Measurements from ENCODE around the gene RNF123.
A peak's percentile ranks its signal among the peaks of the same experiment; 100 is the strongest.

The RNF123 gene

GRCh38 chr3:49703443-49703927, 14.1 kb downstream of the RNF123 start:
- DNase-seq (ENCODE audit: low spot score) = peak; percentile 40

- DNase-seq (ENCODE audit: low spot score) = no peak
These were observed 14.6 kb downstream of the RNF123 start for GRCh38 chr3:49703956-49704355.

- no peak for DNase-seq (ENCODE audit: low spot score)
These were observed 15.3 kb downstream of the RNF123 start for GRCh38 chr3:49704629-49705028.

- DNase-seq (ENCODE audit: low spot score) = no peak
These were observed 16.1 kb downstream of the RNF123 start for GRCh38 chr3:49705390-49705960.

GRCh38 chr3:49706456-49707112, 17.2 kb downstream of the RNF123 start:
- DNase-seq (ENCODE audit: low spot score) = no peak

- no peak for DNase-seq (ENCODE audit: low spot score)
These were observed 17.7 kb downstream of the RNF123 start for GRCh38 chr3:49707113-49707480.

GRCh38 chr3:49709852-49710251, 20.5 kb downstream of the RNF123 start:
- DNase-seq (ENCODE audit: low spot score) = no peak

GRCh38 chr3:49711489-49711888, 22.1 kb downstream of the RNF123 start:
- DNase-seq (ENCODE audit: low spot score) = no peak

- no peak for DNase-seq (ENCODE audit: low spot score)
These were observed 22.8 kb downstream of the RNF123 start for GRCh38 chr3:49712166-49712565.

GRCh38 chr3:49712631-49713317, 23.4 kb downstream of the RNF123 start:
- no peak for DNase-seq (ENCODE audit: low spot score)

GRCh38 chr3:49713336-49714105, 24.2 kb downstream of the RNF123 start:
- no peak for DNase-seq (ENCODE audit: low spot score)

GRCh38 chr3:49714728-49715550, 25.6 kb downstream of the RNF123 start:
- no peak for DNase-seq (ENCODE audit: low spot score)

- DNase-seq (ENCODE audit: low spot score) = no peak
These were observed 26.3 kb downstream of the RNF123 start for GRCh38 chr3:49715611-49716121.

GRCh38 chr3:49716169-49716568, 26.8 kb downstream of the RNF123 start:
- DNase-seq (ENCODE audit: low spot score) = no peak

- no peak for DNase-seq (ENCODE audit: low spot score)
These were observed 27.4 kb downstream of the RNF123 start for GRCh38 chr3:49716691-49717210.

- DNase-seq (ENCODE audit: low spot score) = no peak
These were observed 28.0 kb downstream of the RNF123 start for GRCh38 chr3:49717211-49717958.

GRCh38 chr3:49717959-49718857, 28.9 kb downstream of the RNF123 start:
- no peak for DNase-seq (ENCODE audit: low spot score)

GRCh38 chr3:49718858-49719213, 29.5 kb downstream of the RNF123 start:
- DNase-seq (ENCODE audit: low spot score) = no peak

- no peak for DNase-seq (ENCODE audit: low spot score)
These were observed 30.0 kb downstream of the RNF123 start, which contains the start of gene AMIGO3 for GRCh38 chr3:49719214-49719884. TSS of gene AMIGO3 (minus strand) at chr3:49719684. CDS start at chr3:49719465, 219 bp downstream.
